GM18868 (cell line): ENCODE data around the gene JADE2.
"Not testable (repeated sequence)": the region's sequence is repeated elsewhere in the genome, so short reads cannot be mapped to it uniquely, and the experiment has no call there.

Experiments used
- ATAC-seq: cut with Tn5 transposase; IDR thresholded peaks from one replicate; pipeline ENCODE4 v1.9.1; 2021; ENCODE audit warnings: mild to moderate bottlenecking, moderate library complexity; ENCODE audit not compliant: unreplicated experiment

The JADE2 gene

GRCh38 chr5:134581241-134581981 is 55.9 kb downstream of the JADE2 start:
- no peak for ATAC-seq

- ATAC-seq = no peak
These were observed 56.8 kb downstream of the JADE2 start for GRCh38 chr5:134582281-134582680.

DNA sequence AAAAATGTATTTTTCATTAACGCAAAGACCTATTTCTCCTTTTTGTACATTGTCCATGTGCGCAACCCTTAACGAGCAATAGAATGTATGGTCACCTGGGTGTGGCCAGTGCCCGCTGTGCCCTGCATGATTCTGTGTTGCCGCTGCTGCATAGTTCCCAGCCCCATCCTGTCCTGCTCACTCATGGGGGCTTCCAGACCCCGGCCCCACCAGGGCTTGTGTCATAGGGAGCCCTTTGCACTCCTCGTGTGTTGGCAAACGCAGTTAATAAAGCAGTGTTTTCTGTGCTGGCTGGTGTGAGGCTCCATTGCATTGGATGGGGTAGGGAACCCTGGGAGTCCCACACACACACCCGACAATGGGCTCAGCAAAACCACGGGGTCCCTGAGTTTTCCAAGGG is 57.5 kb downstream of the JADE2 start:
- ATAC-seq = no peak

DNA sequence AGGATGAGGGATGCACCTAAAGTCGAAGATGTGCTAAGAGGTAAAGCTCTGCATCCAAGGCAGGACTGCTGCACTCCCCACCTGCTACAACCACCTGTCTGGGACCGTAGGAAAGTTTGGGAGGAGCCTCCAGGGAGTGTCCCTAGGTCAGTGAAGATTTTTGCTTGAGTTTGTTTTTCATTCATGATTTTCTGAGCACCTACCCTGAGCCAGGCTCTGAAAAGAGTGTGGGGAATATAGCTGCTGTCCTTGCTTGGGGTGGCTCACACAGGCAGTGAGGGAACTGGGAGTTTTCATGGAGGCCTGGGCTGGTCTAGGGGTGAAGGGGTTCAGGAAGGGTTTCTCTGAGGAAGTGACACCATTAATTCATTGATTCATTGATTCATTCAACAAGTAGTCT is 58.3 kb downstream of the JADE2 start:
- ATAC-seq = no peak

DNA sequence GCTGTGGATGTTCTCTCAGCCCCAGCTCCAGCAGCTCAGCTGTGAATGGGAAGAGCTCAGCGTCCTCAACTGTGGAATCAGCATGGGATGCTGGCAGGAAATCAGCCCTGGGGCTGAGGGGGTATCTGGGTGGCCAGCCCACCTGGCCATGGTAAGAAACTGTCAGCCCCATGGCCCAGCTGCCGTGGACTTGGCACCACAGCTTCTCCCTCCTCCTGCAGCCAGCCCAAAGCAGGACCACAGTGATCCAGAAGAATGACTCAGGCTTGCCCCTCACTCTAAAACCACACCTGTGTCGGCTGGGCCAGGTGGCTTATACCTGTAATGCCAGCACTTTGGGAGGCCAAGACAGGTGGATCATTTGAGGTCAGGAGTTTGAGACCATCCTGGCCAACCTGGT is 59.2 kb downstream of the JADE2 start:
- ATAC-seq = no peak

- no peak for ATAC-seq
These were observed 60.5 kb downstream of the JADE2 start for GRCh38 chr5:134585966-134586365.

GRCh38 chr5:134586866-134587524 is 61.5 kb downstream of the JADE2 start:
- peak; percentile 82 for ATAC-seq

DNA sequence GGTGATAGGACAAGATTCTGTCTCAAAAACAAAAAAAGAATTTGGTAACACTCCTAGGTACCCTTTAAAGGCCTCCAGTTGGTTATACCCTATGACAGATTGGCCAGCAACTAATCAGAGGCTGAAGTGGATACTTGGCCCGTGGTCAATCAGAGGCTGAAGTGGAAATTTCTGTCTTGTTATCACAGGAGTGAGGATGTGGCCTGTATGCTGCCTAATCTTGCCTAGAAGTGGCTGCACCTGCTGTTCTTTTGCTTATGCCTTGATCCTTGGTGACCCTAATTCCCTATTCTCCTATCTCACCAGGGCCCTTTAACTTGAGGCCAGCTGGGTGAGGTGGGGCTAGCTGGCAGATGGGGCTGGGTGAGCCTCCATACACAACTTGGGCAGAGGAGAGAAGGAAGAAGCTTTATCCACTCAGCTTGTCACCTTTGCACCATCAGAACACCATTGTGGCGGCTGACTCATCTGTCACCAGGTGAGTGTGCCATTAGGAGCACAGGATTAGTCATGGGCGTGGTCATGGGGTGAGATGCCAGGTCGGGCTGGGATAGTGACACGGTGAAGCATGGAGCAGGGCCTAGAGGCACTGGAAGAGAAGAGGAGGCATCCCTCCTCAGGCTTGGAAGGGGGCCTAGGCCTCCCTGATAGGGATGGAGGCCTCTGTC is 65.7 kb downstream of the JADE2 start:
- ATAC-seq = no peak

DNA sequence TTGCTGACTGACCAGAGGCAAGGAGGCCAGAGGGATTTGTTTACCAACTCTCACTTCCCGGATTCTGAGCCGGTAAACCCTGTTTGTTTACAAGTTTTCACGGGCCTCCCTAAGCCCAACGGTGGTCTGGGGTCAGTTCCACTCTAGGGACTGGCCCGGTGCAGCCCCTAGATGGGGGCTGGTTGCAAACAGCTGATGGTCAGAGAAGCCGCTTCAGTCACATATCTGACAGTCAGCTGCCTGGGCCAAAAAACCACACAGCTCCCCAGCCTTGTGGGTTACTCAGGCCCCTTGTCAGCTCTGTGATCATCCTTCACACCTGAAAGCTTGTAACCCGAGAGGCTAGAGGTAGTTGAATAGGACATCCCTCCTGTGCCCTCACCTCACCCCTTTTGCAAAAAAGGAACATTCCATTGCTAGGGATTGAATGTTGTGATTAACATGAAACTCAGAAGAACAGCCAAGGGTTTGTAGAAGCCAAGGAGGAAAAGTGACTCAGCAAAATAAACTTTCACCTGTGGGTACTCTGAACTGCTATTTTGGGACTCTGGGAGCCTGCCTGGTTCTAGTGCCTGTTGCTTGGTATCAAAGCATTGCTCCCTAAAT is 66.8 kb downstream of the JADE2 start:
- ATAC-seq = no peak

GRCh38 chr5:134594336-134594735 is 68.9 kb downstream of the JADE2 start:
- ATAC-seq = no peak

- peak; percentile 79 for ATAC-seq
These were observed 69.5 kb downstream of the JADE2 start for GRCh38 chr5:134594797-134595457.

- ATAC-seq = no peak
These were observed 70.0 kb downstream of the JADE2 start for GRCh38 chr5:134595458-134595838.

GRCh38 chr5:134599820-134600219 is 74.3 kb downstream of the JADE2 start:
- not testable (repeated sequence) for ATAC-seq

- no peak for ATAC-seq
These were observed 75.1 kb downstream of the JADE2 start for GRCh38 chr5:134600600-134600999.

GRCh38 chr5:134603059-134603458 is 77.6 kb downstream of the JADE2 start:
- peak; percentile 53 for ATAC-seq

DNA sequence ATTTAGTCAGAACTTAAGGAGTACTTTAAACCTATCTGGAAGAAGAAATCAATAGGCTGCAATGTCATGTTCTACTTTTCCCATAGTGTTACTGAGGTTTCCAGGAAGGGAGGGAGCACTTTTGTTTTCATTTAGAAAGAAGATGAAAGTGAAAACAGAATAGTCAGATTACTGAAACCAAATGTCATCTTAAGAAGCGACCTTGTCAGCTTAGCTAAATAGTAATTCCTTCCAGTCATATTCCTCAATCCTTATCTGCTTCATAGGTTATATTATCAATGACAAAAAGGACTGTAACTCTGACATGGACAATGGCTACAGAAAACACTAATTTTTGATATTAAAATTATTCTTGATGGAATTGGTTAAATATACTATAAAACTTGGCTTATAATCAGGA is 79.4 kb downstream of the JADE2 start:
- ATAC-seq = no peak

DNA sequence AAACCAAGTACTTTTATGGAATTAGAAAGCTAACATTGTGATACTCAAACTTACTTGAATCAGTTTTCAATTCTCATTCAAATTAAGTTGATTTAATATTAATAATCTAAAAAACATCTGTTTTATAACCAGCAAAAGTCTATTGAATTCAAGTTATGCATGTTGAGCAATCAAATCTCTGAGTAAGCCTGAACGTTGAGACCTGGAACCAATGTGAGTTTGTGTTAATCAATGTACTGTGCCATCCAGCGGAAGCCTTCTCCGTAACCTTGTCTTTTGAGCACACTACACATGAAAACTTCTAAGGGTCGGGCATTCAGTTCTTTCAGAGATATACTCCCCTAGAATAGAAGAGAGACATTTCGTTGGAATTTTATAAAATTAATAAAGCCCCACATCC is 81.3 kb downstream of the JADE2 start:
- no peak for ATAC-seq

DNA sequence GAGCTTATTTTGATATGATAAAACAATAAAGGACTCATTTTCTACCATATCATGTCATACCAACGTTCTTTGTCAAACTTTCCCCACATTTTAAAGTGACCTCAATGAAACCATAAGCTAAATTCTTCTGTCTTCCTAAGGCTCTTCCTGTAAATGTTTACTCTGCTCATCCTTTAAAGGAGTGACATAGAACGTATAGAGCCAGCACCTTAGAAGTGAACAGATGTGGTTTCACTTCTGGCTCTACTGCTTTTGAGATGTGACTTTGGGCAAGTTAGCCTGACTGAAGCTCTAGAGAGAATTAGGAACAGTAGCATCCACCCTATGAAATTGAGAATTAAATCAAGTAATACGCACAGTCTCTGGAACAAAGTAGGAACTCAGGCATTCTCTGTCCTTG is 83.1 kb downstream of the JADE2 start:
- no peak for ATAC-seq

DNA sequence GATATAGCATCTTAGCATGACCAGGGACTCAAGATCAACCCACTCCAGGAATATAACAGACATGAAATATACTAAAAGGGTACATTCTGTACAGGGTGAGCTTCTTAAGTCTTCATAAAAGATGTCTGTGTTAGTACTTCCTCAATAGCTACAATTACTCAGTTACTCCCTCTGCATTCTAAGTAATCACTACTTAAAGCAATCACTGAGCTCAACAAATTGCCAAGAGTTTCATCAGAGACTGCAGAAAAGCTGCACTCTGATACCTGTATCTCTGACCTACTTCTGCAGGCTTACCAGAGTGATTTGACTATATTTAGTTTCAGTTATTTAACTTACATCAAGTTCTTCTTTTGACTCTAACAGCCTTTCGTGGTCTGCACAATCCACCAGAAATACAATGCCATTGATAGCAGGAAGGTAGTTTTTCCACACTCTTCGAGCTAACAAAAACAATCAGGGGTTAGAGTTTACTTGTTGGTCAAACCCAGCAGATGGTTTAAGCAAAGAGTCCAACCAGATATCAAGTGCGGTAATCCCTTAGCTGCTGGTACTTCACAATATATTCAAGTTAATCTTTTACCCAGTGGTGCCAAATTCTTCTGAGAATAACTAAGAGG is 83.9 kb downstream of the JADE2 start:
- ATAC-seq = no peak

DNA sequence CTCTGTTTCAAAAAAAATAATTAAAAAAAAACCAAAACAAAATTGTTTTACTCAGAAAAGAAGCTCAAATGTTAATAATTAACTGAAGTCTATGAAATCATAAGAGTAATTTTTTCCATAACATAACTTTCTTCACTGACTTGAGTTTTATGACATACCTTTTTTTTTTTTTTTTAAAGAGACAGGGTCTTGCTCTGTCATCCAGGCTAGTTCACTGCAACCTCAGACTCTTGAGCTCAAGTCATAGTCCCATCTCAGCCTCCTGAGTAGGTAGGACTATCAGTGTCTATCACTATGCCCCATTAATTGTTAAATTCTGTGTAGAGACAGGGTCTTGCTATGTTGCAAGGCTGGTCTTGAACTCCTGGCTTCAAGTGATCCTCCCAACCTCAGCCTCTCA is 85.3 kb downstream of the JADE2 start:
- ATAC-seq = no peak

GRCh38 chr5:134611515-134611914 is 86.0 kb downstream of the JADE2 start:
- ATAC-seq = no peak
